NCI-H82 (cell line): Measurements from ENCODE around the gene PHACTR3.

Experiments
- DNase-seq: peaks from one replicate; lab custom pipeline; 2025; lab: John Stamatoyannopoulos, UW

PHACTR3 gene

DNA sequence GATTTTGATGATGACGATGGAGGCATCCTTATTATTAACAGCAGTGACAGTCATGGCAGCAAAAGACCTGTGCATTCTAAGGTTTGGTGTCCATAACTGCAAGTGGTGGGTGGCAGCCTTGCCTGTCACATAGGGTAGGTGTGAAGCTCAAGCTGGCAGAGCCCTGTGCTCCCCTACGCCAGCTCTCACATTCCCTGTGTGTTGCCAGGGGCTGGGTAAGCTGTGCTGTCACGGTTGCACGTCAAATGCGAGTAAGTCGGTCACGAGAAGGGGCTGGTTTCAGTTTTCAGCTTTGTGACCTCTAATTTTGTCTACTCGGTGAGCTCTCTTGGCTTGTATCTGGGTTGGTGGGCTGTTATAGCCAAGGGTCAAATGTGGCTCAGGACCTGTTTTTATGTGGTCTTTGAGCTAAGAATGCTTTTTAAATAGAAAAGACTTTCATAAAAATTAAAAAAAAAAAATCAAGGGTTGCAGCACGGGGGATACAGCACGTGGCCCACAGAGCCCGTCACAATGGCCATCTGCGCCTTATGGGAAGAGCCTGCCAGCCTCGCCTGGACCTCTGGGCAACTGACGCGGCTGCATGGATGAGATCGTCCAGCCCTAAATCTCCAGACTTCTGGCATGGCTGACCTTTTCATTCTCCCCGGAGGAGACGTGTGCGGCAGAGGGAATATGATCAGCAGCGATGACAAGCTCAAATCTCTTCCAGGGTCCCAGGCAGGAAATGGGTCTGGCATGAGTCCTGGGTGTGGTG is 148.5 kb downstream of the PHACTR3 start:
- DNase-seq: no peak

DNA sequence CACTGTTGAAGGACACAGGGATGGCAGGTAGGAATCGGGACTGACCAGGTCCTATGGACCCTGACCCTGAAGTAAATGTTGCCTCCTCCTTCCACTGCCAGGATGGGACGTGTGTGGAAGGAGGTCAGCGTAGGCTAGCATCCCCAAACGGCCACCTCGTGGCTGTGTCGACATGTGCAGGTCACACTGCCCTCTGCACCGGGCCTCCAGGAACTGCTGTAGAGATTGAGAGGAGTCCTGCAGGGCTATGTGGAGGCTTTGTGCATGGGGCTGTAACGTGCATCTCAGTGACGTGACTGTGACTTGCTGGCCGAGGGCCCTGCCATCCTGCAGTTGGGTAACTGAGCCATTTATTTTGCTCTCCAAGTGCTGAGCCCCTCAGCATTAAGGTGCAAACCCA is 149.5 kb downstream of the PHACTR3 start:
- DNase-seq: no peak

DNA sequence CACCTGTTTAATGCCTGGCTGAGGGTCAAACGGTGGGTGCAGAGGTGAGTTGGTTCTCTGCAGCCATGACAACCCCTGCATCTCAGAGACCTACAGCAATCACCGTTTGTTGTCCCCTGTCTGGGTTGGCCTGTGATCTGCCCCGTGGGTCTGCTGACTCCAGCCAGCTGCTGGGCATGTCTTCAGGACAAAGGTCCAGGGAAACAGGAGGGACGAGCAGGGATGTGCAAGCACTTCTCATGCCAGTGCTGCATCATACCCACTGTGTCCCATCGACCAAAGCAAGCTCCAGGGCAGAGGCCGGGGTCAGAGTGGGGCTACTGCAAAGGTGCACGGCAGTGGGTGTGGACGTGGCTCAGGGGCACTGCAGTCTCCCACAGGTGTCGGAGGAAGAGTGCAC is 150.2 kb downstream of the PHACTR3 start:
- no peak for DNase-seq

DNA sequence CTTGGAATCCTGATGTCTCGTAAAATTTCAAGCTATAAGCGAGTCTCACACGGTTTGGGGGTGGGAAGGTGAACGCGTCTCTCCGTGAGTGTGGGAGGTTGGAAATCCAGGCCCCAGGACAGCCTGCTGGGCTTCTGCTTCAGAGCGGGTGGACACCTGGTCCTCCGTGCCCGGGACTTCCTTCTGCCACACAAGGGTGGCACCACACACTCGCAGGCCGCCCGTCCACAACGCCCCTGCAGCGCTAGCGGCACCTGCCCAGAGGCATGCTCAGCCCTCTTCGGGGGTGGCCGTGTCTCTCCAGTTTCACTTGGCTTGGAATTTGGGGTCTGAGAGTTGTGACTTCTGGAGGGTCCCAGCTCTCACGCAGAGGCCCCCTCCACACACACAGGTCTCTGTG is 151.9 kb downstream of the PHACTR3 start:
- DNase-seq: no peak

DNA sequence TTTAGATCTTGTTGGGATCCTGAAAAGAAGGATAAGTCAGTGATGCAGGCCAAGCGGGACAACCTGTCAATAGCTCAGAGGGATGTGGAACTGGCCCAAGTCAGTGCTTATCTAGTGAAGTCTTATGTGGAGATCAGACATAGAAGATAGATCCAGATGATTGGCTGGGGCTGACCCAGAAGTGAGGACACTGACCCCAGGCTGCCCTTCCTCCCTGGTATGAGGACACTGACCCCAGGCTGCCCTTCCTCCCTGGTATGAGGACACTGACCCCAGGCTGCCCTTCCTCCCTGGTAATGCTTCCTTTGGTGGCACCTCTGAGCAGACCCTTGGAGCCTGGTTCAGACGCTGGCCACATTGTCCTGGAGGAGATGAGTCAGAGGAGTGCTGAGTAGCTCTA is 159.7 kb downstream of the PHACTR3 start:
- DNase-seq: no peak

DNA sequence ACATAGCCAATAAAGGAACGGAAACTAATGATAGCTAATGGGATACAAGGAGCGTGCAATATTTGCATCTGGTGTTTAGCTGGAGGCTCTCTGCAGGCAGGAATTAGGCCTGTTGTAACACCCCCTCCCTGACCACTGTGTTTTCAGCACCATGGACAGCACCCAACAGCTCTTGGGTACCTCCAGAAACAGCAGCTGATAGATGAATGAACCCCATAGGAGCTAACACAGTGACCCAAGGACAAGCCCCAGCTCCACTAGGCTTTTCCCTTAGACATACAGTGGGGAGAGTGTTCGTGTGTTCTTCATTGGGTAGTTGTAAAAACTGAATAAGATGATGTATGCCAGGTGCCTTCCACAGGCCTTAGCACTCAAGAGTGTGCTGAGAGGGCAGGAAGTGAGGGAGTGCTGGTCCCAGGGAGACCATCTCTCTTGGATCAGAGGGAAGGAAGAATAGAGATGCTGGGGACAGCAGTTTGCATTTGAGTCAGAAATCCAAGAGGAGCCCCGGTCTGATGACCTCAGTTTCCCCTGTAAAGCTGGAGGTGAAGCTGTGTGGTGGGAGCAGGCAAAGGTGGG is 161.3 kb downstream of the PHACTR3 start:
- DNase-seq: no peak

DNA sequence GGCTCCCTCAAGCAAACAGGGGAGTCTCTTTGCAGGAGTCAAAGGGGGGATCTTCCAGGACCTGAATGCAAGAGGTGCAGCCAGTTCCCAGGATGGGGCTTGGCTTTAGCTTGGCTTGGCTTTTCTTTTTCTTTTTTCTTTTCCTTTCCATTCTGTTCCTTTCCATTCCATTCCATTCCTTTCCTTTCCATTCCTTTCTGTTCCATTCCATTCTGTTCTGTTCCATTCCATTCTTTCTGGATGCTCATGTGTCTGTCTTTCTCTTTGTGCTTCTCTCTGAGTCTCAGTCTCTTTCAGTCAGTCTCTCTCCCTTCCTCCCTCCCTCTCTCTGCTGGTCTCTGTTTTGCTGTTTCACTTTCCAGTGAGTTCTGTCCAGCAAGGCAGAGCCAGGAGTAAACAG is 163.3 kb downstream of the PHACTR3 start:
- no peak for DNase-seq

DNA sequence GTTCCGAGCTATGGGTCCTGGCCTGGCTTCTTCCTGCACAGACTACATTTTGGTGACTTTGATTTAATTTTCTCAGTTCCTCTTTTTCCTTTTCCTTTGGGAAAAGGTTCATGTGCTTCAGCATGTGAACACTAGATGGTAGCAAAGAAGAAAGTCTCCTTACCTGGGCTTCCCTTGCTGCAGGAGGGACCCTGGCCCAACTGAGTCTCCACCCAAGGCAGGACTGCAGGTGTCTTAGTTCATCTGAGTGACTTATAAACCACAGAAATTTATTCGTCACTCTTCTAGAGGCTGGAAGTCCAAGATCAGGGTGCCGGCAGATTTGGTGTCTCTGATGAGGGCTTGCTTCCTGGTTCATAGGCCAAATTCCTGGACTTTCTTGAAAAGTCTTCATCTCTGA is 165.9 kb downstream of the PHACTR3 start:
- DNase-seq: peak; percentile 16

DNA sequence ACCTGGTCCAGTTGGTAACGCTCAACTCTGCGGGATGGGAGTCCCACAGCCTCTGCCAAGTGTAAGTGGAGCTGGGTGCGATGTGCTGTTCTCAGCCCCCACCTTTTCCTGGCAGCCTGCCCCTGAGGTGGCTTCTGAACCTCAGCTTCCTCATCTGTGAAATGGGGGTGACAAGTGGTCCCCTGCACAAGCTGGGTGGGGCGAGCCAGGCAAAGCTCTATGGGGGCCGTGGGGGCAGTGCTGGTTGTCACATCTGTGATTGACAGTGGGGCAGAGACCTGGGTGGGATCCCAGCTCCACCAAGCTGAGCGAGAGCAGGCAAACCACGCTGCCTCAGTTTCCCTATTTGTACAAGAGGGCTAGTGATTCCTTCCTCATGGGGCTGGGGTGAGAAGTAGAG is 166.5 kb downstream of the PHACTR3 start:
- no peak for DNase-seq

DNA sequence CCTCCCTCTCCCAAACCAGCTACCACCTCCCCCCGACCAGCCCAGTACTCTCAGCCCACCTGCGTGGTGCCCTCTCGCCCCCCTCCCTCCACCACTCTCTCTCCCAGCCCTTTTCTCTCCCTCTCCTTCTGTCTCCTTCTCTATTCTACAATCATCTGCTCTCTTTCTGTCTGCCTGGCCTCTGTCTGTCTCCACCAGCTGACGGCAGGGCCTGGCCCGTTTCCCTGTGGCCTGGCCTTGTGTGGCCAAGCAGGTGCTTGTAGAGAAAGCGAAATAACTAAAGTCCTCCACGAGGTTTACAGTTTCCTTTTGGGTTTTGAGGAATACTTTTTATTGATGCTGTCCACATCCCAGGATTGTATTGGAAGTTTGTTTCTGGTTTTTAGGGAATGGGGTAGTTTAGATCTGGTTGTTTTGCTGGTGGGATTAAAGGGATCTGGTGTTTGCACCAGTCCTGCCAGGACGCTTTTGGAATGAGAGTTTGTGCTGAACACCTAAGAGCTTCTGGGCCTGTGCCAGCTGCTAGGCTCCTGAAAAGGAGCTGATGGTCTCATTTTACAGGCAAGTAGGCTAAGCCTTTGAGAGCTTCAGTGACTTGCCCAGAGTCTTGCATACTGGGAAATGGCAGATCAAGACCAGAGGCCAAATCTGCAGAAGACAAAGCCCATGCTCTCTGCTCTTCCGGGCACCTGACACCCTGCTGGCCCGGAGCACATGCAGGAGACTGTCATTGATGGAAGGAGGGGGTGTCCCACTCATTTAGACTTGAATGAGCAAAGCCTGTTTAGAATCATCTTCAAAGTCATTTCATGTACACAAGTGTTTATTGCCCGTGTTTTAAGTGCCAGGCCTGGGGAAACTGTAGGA is 167.4 kb downstream of the PHACTR3 start:
- peak; percentile 57 for DNase-seq

DNA sequence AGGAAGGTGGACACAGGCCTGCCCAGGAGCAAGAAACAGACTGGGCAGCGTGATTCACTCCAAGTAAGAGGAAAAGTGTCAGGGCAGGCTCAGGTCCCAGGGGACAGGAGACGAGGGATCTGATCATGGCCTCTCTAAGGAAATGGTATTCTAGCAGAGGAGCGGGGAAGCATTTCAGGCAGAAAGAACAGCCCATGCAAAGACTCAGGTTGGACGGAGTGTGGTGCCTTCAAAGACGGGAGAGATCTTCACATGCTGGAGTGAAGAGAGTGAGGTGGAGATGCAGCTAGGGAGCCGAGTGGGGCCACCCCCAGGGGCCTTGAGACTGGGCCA is 168.0 kb downstream of the PHACTR3 start:
- DNase-seq: no peak

DNA sequence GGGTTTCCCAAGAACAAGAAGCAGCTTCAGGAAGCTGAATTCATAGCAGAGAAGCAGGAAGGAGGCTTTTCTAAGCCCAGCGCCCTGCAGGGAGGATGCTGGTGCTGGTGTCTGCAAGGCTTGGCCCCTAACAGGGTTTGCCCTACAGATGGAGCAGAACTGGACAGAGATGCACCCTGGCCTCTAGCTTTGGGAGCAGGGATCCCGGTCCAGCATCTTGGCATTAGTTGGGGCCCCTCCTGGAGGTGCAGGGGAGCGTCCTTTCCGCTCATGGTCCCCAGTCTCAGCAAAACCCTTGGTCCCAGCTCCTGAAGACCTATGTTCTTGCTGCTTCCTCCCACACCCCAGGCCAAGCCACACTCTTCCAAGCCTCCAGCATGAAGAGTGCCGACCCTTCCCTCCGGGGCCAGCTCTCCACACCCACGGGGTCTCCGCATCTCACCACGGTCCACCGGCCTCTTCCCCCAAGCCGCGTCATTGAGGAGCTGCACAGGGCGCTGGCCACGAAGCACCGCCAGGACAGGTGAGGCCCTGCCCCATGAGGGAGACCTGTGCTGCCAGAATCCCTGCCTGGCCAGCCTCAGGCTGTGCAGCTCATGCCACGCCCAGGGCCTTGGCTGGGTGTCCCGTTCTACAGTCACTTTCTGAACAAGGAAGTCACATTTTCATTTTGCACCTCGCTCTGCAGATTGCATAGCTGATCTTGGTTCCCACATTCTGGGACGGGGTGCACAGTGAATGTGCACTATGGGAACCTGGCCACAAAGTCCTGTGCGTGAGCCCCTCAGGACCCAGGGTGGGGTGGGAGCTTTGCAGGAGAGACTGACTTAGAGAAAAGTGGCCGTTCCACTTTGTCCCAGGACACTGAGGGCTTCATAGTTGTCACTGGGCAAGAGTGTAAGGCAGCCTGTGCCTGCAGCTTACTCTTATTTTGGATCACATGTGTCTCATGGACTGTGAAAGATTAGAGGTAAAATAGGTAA is 168.9 kb downstream of the PHACTR3 start:
- no peak for DNase-seq

DNA sequence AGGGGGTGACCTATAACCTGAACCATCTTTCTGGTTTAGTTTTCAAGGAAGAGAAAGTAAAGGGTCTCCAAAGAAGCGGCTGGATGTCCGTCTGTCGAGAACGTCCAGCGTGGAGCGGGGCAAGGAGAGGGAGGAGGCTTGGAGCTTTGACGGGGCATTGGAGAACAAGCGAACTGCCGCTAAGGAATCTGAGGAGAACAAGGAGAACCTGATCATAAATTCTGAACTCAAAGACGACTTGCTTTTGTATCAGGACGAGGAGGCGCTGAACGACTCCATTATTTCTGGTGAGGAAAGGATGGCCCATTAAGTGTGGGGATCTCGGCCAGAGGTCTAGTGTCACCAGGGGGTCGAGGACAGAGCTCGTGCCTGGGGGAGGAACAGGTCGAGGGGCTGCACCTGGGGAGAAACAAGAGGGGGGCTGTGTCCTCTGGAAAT is 169.9 kb downstream of the PHACTR3 start:
- DNase-seq: no peak

DNA sequence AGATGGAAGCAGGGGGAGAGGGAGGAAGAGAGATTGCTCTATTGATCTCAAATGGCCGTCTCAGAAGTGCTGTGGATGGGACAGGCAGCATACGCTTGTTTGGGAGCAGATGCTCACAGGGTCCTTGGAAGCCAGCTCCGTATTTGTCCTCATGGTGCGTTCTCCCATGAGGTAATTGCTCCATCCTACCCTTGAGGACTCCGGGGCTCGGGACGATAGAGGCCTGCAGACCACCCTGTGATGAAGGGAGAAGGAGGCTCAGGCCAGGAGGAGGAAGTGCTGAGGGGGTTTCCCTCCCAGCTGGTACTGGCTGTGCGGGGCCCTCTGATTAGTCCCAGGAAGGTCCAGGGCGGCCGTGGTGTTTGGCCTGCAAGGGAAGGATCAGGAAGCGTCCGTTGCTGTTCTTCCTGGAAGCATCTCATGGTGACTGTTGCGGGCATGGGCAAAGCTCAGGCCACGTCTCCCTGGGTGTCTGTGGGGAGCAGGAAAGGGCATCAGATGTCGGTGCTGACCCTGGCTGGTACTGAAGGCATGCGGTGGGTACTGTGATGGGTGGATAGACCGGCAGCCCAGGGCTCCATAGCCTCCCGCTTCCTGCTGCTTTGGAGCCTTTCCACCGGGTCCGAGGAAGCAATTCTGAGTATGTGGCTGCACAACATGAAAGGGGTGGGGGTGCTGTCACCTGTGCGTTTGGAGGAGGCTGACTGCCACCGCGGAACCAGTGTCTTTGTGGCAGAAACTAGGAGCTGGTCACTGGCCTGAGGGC is 170.8 kb downstream of the PHACTR3 start:
- no peak for DNase-seq

DNA sequence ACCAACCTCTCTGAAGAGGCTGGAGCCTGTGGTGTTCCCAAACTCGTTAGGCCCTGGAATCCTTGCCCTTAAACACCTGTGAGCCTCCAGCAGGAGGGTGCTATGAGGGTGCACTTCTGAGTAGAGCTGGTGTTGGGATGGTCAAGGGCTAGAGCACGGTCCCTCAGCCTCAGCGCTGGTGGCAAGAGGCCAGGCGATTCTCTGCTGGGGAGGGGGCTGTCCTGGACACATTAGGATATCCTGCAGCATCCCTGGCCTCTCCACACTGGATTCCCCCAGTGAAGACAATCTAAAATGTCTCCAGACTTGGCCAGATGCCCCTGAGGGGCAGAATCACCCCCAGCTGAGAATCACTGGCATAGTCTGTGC is 171.3 kb downstream of the PHACTR3 start:
- DNase-seq: no peak

DNA sequence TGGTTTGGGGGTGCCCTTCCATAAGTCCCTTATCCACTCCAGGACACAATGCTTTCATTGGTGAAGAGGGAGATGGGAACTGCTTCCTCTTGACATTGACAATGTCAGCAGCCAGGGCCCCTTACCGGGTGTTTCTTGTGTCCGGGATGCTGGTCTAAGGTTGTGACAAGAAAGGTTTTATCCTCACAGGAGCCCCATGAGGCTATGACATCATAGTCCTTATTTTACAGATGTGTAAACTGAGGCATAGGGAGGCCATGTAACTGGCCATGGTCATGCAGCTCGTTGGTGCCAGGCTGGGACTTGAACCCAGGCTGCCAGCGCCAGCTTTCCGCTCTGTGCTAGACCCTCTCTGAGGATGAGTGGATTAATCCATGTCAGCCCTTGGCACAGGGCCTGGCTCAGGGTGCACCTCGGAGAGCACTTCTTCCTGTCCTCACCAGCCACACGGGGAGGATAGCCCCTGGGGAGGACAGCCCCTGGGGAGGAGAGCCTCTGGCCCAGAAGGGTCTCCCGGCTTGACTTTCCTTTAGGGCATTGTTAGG is 171.8 kb downstream of the PHACTR3 start:
- DNase-seq: peak; percentile 27

DNA sequence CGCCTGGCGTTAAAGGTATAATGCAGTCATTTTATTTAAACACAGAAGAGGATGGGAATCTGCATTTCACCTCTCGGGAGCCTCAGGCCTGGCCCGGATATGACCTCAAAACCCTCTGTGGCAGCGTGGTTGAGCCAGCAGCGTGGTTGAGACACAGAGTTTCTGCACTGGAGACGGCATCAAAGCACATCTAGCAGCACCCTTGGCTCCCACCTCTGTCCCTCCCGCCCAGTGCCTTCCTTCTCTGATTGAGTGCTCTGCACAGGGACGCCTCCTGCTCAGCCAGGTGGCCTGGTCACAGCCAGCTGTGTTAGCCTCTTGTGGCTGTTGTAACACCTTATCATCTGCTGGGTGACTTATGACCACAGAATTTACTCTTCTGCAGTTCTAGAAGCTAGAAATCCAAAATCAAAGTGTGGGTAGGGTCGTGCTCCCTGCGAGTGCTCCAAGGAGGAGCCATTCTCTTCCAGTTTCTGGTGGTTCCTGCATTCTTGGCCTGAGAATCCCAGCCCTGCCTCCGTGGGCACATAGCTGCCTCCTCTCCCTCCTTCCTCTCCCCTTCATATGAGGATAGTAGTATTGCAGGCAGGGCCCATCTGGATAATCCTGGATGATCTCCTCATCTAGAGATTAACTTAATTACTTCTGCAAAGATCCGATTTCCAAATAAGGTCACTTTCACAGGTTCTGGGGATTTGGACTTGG is 172.4 kb downstream of the PHACTR3 start:
- DNase-seq: peak; percentile 96

DNA sequence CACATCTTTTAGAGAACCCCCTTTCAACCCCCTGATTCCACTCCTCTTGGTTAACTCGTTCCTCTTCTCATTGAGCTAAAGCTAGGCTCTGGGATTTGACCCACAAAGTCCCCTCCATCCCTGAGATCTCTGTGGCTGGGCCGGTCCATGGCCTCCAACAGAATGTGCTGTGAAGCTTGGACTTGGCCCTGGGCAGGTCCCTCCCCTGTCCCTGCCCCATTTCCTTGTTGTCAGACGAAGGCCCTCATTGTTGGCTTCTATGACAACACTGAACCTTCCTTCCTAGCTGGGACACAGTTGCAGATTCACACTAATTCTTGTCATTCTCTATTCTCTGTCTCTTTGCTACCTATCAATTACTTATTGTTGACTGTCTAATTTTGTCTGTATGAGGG is 173.0 kb downstream of the PHACTR3 start:
- no peak for DNase-seq

DNA sequence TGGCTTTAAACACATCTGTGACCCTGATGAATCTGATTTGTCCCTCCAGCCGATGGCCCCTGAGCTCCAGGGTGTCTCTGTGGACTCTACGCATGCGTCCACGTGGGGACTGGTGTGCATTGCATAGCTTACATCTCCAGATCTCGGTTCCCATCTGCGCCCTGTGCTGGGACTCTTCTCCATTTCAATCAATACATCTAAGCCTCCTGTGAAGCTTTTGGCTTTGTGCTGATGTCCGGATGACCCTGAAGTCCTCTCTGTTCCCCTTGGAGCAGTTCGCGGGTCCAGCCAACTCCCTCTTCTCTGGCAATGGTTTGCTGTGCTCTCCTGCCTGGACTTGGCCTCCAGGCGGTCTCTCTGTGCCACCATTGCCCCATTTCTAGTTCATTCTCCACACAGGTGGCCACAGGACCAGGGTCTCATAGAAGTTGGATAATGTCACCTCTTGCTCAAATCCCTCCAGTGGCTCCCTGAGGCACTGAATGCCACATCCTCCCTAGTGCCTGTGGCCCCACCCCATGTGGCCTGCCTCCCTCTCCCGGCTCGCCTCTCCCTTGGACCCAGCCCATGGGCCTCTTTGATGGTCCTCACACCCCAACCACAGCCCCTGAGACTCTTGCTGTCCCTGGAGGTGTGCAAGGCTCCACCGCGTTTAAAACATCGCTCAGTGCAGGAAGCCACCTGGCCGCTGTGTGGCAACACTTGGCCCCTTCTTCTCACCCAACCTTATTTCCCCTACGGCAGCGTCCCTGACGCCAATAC is 173.7 kb downstream of the PHACTR3 start:
- peak; percentile 53 for DNase-seq
